KMS-11 (cell line): Measurements from ENCODE around the gene RPL35A.
A peak's percentile ranks its signal among the peaks of the same experiment; 100 is the strongest.

Experiments used
- H2AFZ ChIP-seq: fragments of 200-600 bp; sonication (generic); 2 replicates; pipeline ENCODE4 v1.6.1; 2016; ENCODE audit warnings: antibody characterized with exemption, mixed run types, low read depth
- H3K27ac ChIP-seq: fragments of 200-600 bp; sonication (generic); 2 replicates; pipeline ENCODE4 v1.6.1; 2016; ENCODE audit warnings: mild to moderate bottlenecking, mixed run types
- H3K27me3 ChIP-seq: fragments of 200-600 bp; sonication (generic); 2 replicates; pipeline ENCODE4 v1.6.1; 2017; ENCODE audit warnings: mild to moderate bottlenecking, low read depth, mixed run types, moderate library complexity; ENCODE audit not compliant: insufficient read depth
- H3K36me3 ChIP-seq: fragments of 200-600 bp; sonication (generic); 2 replicates; pipeline ENCODE4 v1.6.1; 2017; ENCODE audit warnings: mild to moderate bottlenecking, mixed run types; ENCODE audit not compliant: insufficient read depth
- H3K4me1 ChIP-seq: fragments of 200-600 bp; sonication (generic); 2 replicates; pipeline ENCODE4 v1.6.1; 2016; ENCODE audit warnings: mild to moderate bottlenecking, low read depth, mixed run types; ENCODE audit not compliant: poor library complexity, severe bottlenecking
- H3K4me2 ChIP-seq: fragments of 200-600 bp; sonication (generic); 2 replicates; pipeline ENCODE4 v1.7.0; 2016; ENCODE audit warnings: mild to moderate bottlenecking, mixed run types
- H3K4me3 ChIP-seq: fragments of 200-600 bp; sonication (generic); IDR thresholded peaks from 2 replicates; pipeline ENCODE4 v1.6.1; 2017; ENCODE audit warnings: low read depth, low read length, mixed read lengths; ENCODE audit not compliant: insufficient read depth
- H3K79me2 ChIP-seq: fragments of 200-600 bp; sonication (generic); 2 replicates; pipeline ENCODE4 v1.6.1; 2016; ENCODE audit warnings: low read depth, mixed run types; ENCODE audit not compliant: insufficient read depth
- H3K9ac ChIP-seq: fragments of 200-600 bp; sonication (generic); 2 replicates; pipeline ENCODE4 v1.6.1; 2016; ENCODE audit warnings: mild to moderate bottlenecking, mixed run types
- H4K20me1 ChIP-seq: fragments of 200-600 bp; sonication (generic); 2 replicates; pipeline ENCODE4 v1.6.1; 2016; ENCODE audit warnings: mild to moderate bottlenecking, mixed run types; ENCODE audit not compliant: insufficient read depth
- CTCF ChIP-seq: fragments of 200-600 bp; sonication (generic); conservative IDR thresholded peaks from 2 replicates; pipeline ENCODE4 v1.6.1; 2017; ENCODE audit warnings: low read depth, mild to moderate bottlenecking, antibody characterized with exemption, low read length, moderate library complexity, mixed read lengths

RPL35A gene

GRCh38 chr3:197940745-197941384 is 9.1 kb upstream of the RPL35A start:
- Histone ChIP-seq H3K27ac (no peak overlapping the region), H2AFZ (no peak overlapping the region), H3K36me3 (no peaks in the 10 kb centered on the region), H3K79me2 (no peaks in the 10 kb centered on the region), H3K4me3 (no peak overlapping the region), H4K20me1 (no peaks in the 10 kb centered on the region), H3K9ac (no peak overlapping the region), H3K4me2 (no peak overlapping the region), H3K4me1 (no peaks in the 10 kb centered on the region), H3K27me3 (no peaks in the 10 kb centered on the region)
- no peak for TF ChIP-seq CTCF

- Histone ChIP-seq H3K9ac (no peak overlapping the region), H3K79me2 (no peaks in the 10 kb centered on the region), H3K27me3 (no peaks in the 10 kb centered on the region), H3K4me1 (no peaks in the 10 kb centered on the region), H4K20me1 (no peaks in the 10 kb centered on the region), H3K36me3 (no peaks in the 10 kb centered on the region), H2AFZ (no peak overlapping the region), H3K27ac (no peak overlapping the region), H3K4me2 (no peak overlapping the region), H3K4me3 (no peak overlapping the region)
- TF ChIP-seq CTCF = peak; percentile 84
Observed at GRCh38 chr3:197942956-197943556, 6.9 kb upstream of the RPL35A start.

- 0 out of 2 replicates have a peak, but pooled peaks cover 3% of the 10 kb centered on the region for H4K20me1 ChIP-seq
Observed at GRCh38 chr3:197949191-197949777, 706 bp upstream of the RPL35A start.

GRCh38 chr3:197950677-197951061 is 679 bp downstream of the RPL35A start:
- peaks cover 37% of the 10 kb centered on the region; the same call in 1 of the 2 replicates for H3K36me3 ChIP-seq

More at GRCh38 chr3:197949191-197949777, 706 bp upstream of the RPL35A start:
- peaks cover 22% of the 10 kb centered on the region for H3K4me1 ChIP-seq
- H3K27me3 ChIP-seq = no peaks in the 10 kb centered on the region
- H2AFZ ChIP-seq = peak overlapping the region; percentile 41
- H3K27ac ChIP-seq = peak overlapping the region; percentile 81
- no peak for TF ChIP-seq CTCF
- no peak overlapping the region for H3K4me3 ChIP-seq
- H3K79me2 ChIP-seq = peaks cover 41% of the 10 kb centered on the region
- peak overlapping the region; percentile 85 for H3K4me2 ChIP-seq
- H3K36me3 ChIP-seq = peaks cover 33% of the 10 kb centered on the region; the same call in 1 of the 2 replicates
- peak overlapping the region; percentile 97 for H3K9ac ChIP-seq

More at GRCh38 chr3:197950677-197951061, 679 bp downstream of the RPL35A start:
- Histone ChIP-seq H3K4me2 (peak overlapping the region; percentile 85), H4K20me1 (0 out of 2 replicates have a peak, but pooled peaks cover 12% of the 10 kb centered on the region), H3K27me3 (no peaks in the 10 kb centered on the region), H2AFZ (peak overlapping the region; percentile 41; the same call in 1 of the 2 replicates), H3K79me2 (peaks cover 41% of the 10 kb centered on the region), H3K9ac (peak overlapping the region; percentile 97), H3K4me3 (no peak overlapping the region), H3K4me1 (peaks cover 22% of the 10 kb centered on the region), H3K27ac (peak overlapping the region; percentile 81)
- no peak for TF ChIP-seq CTCF
